Smooth muscle cell (in vitro differentiated cells): ENCODE results near the gene RAB3IL1. TPM values are rescaled to one million over a fixed set of nuclear protein-coding genes. Genes with fewer than 3 reads are reported as not detected.

Experiments used
- DNase-seq: peaks from one replicate; lab custom pipeline; 2025; ENCODE audit not compliant: unreplicated experiment; lab: John Stamatoyannopoulos, UW
- H2AFZ ChIP-seq: fragments of 200-600 bp; sonication (generic); 2 replicates; pipeline ENCODE4 v1.6.0; 2016; ENCODE audit warnings: antibody characterized with exemption, low read depth, mild to moderate bottlenecking
- H3F3A ChIP-seq: fragments of 200-600 bp; sonication (generic); 2 replicates; pipeline ENCODE4 v1.6.0; 2017; ENCODE audit warnings: antibody characterized with exemption, low read depth
- H3K27ac ChIP-seq: fragments of 200-600 bp; sonication (generic); 2 replicates; pipeline ENCODE4 v1.5.1; 2016; ENCODE audit warnings: low read depth, mild to moderate bottlenecking
- H3K27me3 ChIP-seq: fragments of 200-600 bp; sonication (generic); 2 replicates; pipeline ENCODE4 v1.6.1; 2016; ENCODE audit warnings: low read depth, mild to moderate bottlenecking
- H3K36me3 ChIP-seq: fragments of 200-600 bp; sonication (generic); 2 replicates; pipeline ENCODE4 v1.5.1; 2016; ENCODE audit warnings: low read depth
- H3K4me1 ChIP-seq: fragments of 200-600 bp; sonication (generic); 2 replicates; pipeline ENCODE4 v1.5.1; 2016; ENCODE audit warnings: low read depth
- H3K4me2 ChIP-seq: fragments of 200-600 bp; sonication (generic); 2 replicates; pipeline ENCODE4 v1.6.0; 2016; ENCODE audit warnings: mild to moderate bottlenecking
- H3K4me3 ChIP-seq: fragments of 200-600 bp; sonication (generic); 2 replicates; pipeline ENCODE4 v1.5.1; 2016; ENCODE audit warnings: mild to moderate bottlenecking
- H3K79me2 ChIP-seq: fragments of 200-600 bp; sonication (generic); 2 replicates; pipeline ENCODE4 v1.6.0; 2016; ENCODE audit warnings: low read depth, mild to moderate bottlenecking
- H3K9ac ChIP-seq: fragments of 200-600 bp; sonication (generic); 2 replicates; pipeline ENCODE4 v1.6.0; 2016; ENCODE audit warnings: low read depth
- H3K9me3 ChIP-seq: fragments of 200-600 bp; sonication (generic); replicated peaks from 2 replicates; pipeline ENCODE4 v1.5.1; 2016; ENCODE audit warnings: low read depth
- H4K20me1 ChIP-seq: fragments of 200-600 bp; sonication (generic); 2 replicates; pipeline ENCODE4 v1.6.0; 2016; ENCODE audit warnings: low read depth
- WGBS: methylation state at CpG from one replicate; pipeline ENCODE4 v1.1.7; 2016; ENCODE audit warnings: low lambda C conversion rate; 5-methylcytosine and 5-hydroxymethylcytosine counted together
- polyA plus RNA-seq: library from polyadenylated mRNA; unstranded; fragments of >200 nt; fragmentation: Nextera tagmentation; extraction: Ambion mirVana; gene quantifications from 2 replicates; pipeline ENCODE4 v1.2.1, GENCODE V29; 2016
- total RNA-seq: library from RNA; depleted of rRNA; stranded (reverse); fragments of >200 nt; gene quantifications from 2 replicates; pipeline ENCODE4 v1.2.3, GENCODE V29; 2014
- TF ChIP-seq, protein P1 (sequence below): fragments of 200-600 bp; sonication (generic); IDR thresholded peaks from 2 replicates; pipeline ENCODE4 v1.5.1; 2017; ENCODE audit warnings: borderline replicate concordance, mild to moderate bottlenecking, antibody characterized with exemption; ENCODE audit not compliant: insufficient read depth, poor library complexity, severe bottlenecking

RAB3IL1 gene
- total and polyA plus RNA-seq, 2 experiments from 2014 or later = 4.9 to 11.6 TPM

DNA sequence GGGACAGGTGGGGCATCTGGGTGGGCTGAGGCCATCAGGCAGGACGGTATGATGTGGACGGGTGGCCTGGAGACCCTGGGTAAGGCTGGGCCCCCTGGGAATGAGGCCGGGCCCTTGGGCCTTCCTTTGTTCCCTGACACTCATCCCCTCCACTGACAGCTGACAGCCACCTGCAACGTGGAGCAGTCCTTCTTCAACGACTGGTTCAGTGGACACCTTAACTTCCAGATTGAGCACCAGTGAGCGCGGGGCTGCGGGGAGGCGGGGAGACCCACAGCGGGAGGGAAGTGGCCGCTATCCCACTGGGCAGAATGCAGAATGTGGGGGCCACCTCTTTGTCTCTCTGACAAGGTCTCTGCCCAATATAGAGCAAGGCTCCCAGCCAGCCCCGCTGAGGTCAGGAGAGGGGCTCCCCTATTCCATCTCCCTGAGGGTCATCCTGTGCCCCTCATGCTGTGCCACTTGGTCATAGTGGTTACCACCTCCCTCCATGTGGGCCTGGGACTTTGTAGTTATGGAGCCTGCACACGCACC lies 53.8 kb downstream of the RAB3IL1 start:
- no peak overlapping the region for H3K4me3 ChIP-seq
- H3K27ac ChIP-seq = no peak overlapping the region
- H3K4me1 ChIP-seq = no peaks in the 10 kb centered on the region
- no peak for DNase-seq
- no peaks in the 10 kb centered on the region for H3K27me3 ChIP-seq
- H3K79me2 ChIP-seq = no peaks in the 10 kb centered on the region
- H3F3A ChIP-seq = peaks cover 12% of the 10 kb centered on the region
- H3K36me3 ChIP-seq = peaks cover 9% of the 10 kb centered on the region
- no peak overlapping the region for H3K4me2 ChIP-seq
- no peaks in the 10 kb centered on the region for H3K9me3 ChIP-seq
- WGBS = 97% methylated on average over 13 of the region's 13 CpGs
- TF ChIP-seq, protein P1, sequence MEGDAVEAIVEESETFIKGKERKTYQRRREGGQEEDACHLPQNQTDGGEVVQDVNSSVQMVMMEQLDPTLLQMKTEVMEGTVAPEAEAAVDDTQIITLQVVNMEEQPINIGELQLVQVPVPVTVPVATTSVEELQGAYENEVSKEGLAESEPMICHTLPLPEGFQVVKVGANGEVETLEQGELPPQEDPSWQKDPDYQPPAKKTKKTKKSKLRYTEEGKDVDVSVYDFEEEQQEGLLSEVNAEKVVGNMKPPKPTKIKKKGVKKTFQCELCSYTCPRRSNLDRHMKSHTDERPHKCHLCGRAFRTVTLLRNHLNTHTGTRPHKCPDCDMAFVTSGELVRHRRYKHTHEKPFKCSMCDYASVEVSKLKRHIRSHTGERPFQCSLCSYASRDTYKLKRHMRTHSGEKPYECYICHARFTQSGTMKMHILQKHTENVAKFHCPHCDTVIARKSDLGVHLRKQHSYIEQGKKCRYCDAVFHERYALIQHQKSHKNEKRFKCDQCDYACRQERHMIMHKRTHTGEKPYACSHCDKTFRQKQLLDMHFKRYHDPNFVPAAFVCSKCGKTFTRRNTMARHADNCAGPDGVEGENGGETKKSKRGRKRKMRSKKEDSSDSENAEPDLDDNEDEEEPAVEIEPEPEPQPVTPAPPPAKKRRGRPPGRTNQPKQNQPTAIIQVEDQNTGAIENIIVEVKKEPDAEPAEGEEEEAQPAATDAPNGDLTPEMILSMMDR = no peak
- peaks cover 16% of the 10 kb centered on the region for H4K20me1 ChIP-seq
- H2AFZ ChIP-seq = no peak overlapping the region
- no peak overlapping the region for H3K9ac ChIP-seq

DNA sequence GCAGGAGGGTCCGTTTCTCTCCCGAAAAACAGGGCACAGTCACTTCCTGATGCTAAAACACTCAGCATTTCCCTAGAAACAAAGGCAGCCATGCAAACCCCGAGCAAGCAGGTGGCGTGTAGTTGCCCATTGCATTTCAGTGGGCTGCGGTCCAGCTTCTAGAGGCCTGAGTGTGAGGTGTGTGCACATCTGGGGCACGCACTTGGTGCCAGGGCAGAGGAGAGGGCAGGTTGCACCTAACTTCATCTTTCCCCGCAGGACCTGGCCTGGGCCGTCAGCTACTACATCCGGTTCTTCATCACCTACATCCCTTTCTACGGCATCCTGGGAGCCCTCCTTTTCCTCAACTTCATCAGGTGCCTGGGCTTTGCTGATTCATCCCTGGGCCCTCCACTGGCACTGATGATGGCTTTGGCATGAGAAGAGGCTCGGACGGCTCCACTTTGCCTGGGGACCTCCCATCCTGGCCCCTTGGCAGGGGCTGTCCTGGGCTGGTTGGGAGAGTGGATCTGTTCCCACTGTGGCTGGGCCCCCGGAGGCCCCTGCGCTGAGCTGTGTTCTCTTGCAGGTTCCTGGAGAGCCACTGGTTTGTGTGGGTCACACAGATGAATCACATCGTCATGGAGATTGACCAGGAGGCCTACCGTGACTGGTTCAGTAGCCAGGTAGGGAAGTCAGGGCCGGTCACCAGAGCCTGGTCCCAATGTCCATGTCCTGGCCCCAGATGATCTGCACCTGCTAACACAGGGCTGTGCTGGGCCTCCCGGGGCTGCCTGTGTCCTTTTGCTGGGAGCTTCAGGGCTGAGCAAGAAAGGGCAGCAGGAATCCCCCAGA lies 54.4 kb downstream of the RAB3IL1 start:
- Histone ChIP-seq H3K4me1 (no peaks in the 10 kb centered on the region), H3K27ac (no peak overlapping the region), H3K36me3 (peaks cover 9% of the 10 kb centered on the region), H3K4me2 (no peak overlapping the region), H3K4me3 (no peak overlapping the region), H3K27me3 (no peaks in the 10 kb centered on the region), H3K79me2 (no peaks in the 10 kb centered on the region), H3K9ac (no peak overlapping the region), H3K9me3 (no peaks in the 10 kb centered on the region), H4K20me1 (peaks cover 17% of the 10 kb centered on the region), H2AFZ (no peak overlapping the region), H3F3A (peaks cover 12% of the 10 kb centered on the region)
- WGBS = 94% methylated on average over 18 of the region's 18 CpGs
- TF ChIP-seq, protein P1 = no peak
- DNase-seq = no peak

DNA sequence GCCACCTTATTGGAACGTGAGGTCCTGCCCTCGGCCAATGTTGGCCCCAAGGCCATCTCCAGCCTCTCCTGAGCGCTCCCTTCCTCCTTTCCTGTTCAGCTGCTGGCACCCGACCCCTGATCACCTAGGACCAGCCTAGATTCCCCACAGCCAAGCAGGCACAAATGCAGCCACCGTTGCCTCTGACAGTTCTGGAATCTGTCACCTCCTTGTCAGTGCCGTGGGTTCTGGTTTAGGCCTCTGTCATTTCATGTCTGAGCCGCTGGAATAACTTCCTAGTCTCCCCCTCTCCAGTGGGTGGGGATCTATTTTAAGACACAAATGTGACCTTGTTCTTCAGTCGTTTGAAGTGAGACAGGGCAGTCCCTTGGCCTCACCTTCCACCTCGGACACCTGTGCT lies 55.7 kb downstream of the RAB3IL1 start:
- H2AFZ ChIP-seq = no peak overlapping the region
- no peak for DNase-seq
- H3K27ac ChIP-seq = no peak overlapping the region
- H3K27me3 ChIP-seq = no peaks in the 10 kb centered on the region
- TF ChIP-seq, protein P1 = no peak
- no peaks in the 10 kb centered on the region for H3K4me1 ChIP-seq
- no peak overlapping the region for H3K4me3 ChIP-seq
- H3F3A ChIP-seq = peaks cover 12% of the 10 kb centered on the region
- 65% methylated on average over 9 of the region's 9 CpGs for WGBS
- H3K4me2 ChIP-seq = no peak overlapping the region
- H3K79me2 ChIP-seq = no peaks in the 10 kb centered on the region
- H3K36me3 ChIP-seq = peaks cover 9% of the 10 kb centered on the region
- peaks cover 30% of the 10 kb centered on the region for H4K20me1 ChIP-seq
- H3K9ac ChIP-seq = no peak overlapping the region
- H3K9me3 ChIP-seq = no peaks in the 10 kb centered on the region
